ENCODE data around the gene PLCL1.
"Not testable (repeated sequence)": the region's sequence is repeated elsewhere in the genome, so short reads cannot be mapped to it uniquely, and the experiment has no call there.

The PLCL1 gene

DNA sequence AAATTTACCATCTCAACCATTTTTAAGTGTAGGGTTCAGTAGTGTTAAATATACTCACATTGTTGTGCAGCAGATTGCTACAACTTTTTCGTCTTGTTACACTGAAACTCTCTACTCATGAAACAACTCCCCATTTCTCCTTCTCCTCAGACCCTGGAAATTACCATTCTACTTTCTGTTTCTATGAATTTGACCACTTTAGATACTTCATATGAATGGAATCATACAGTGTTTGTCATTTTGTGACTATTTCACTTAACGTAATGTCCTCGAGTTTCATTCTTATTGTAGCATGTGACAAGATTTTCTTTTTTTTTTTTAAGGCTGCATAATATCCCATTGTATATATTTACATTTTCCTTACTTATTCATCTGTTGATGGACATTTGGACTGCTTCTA is 203.8 kb downstream of the PLCL1 start:
- DNase-seq: peak; percentile 12

DNA sequence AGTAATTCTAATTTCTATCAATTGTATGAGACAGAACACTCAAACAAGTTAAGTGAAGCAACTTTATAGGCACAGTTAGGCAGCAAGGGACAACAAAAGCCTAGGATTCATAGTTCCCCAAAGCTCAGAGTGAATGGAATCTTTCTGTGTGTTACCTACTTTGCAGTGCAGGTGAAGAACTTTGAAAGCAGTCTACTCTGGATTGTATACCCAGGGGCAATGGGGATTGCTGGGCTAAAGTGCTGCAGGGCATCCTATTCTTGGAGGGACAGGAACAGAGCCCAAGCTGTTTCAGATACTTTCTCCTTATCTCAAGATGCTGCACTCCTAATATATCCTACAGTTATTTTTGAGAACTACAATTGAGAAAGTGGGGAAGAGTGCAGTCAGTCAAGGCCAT is 207.6 kb downstream of the PLCL1 start:
- DNase-seq: no peak

DNA sequence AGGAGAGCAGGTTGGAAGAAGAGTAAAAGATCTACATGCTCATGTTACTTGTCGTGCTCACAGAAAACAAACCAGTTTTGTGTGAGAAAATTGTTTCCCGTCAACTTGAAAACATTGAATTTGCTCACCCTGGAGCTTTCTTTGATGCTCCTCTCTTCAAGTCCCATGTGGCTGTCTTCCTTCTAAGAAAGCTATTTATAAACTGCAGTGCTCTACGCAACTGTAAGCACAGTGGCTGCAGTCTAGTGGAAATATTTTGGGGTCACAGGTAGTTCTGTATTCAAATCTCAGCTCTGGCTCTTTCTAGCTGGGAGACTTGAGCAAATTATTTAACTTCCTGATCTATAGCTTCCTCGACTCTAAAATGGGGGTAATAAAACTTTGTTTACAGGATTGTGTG is 211.8 kb downstream of the PLCL1 start:
- no peak for DNase-seq

DNA sequence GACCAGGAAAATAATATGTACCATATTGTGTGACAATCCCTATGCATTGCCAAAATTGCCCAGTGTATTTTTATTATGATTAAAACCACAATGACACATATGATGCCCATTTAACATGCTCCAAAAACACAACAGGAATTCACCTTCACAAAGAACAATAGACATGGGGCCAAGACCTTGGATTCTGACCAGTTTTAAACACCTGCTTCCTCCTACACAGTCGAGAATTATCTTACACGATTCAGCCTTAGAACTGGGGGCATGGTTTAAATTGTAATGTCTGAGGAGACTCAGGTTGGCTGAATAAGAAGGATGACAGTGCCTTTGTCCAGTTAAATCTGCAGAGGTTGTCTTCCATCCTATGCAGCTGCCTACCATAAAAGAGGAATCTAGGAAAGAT is 212.7 kb downstream of the PLCL1 start:
- no peak for DNase-seq

DNA sequence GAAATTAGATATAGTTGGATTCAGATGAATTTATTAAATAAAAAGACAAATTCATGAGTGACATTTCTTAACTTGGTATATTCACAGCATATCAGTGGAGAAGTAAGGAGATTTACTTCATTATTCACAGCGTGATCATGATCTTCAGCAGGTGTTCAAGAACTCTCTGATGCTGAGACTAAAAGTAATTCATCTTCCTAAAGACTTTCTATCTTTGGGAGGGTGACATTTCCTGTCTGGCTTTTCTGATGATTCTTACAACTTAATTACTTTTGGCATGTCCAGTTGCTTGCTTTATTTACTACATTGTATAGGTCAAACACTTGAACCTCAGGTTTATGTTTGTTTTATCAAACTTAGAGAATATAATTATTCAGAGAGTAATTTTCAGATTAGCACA is 224.6 kb downstream of the PLCL1 start:
- DNase-seq: no peak

DNA sequence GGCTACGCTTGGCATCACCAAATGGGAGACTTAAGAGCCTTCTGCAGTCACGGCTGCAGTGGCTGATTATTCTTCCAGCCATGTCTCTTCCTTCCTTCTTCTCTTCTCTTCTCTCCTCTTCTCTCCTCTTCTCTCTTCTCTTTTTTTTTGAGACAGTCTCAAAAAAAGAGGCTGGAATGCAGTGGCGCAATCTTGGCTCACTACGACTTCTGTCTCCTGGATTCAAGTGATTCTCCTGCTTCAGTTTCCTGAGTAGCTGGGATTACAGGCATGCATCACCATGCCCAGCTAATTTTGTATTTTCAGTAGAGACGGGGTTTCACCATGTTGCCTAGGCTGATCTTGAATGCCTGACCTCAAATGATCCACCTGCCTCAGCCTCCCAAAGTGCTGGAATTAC is 225.2 kb downstream of the PLCL1 start:
- DNase-seq: not testable (repeated sequence)

DNA sequence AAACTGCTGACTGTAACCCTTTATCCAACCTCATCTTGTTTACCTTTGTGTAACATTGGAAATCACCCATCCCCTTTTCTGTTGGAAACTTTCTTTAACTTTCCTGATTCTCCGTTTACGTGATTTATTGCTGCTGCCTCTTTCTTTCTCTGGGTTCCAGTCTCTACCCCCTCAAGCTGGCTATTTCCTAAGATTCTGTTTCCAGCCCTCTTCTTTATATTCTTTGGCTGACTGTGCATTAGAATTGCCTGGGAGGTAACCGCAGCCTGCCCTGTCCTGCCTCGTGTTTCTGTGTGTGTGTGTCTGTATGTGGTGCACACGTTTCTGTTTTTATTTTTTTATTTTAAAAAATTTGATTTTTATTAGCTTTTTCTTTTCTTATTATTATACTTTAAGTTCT is 229.2 kb downstream of the PLCL1 start:
- DNase-seq: no peak

DNA sequence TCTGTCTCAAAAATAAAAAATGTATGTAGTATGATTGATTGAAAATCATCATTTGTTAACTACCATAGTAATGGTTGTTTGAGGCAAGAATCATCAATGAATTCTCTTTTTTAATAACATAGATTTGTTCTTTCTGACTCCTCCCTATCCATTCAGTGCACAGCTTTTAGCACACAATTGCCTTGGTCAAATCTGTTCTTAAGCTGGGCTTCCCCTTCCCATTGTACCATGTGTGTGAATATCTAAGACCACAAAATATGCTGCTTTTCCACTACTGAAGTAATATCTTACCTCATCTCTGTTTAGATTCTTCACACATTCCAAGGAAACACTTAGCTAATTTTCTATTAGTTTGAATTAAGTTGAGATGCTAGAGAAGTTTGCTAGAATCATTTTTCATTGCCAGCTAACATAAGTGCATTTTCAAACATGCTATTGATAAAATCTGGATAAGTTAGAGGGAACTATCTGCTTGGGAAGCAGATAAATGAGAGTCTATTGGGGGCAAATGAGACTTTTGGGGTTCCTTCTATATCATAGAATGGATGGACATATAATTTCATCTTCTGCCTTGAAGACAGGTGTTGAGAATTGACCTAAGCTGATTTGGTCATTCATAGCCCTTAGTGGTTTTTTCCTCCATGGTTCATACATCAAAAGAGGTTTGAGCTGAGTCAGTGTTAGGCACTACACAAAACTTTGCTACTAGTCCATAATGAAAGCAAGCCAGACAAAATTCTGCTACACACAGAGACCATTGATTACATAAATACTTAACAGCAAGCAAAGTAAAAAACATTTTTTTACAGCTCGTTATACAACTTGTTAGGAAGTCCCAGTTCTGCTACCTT is 231.9 kb downstream of the PLCL1 start:
- no peak for DNase-seq

DNA sequence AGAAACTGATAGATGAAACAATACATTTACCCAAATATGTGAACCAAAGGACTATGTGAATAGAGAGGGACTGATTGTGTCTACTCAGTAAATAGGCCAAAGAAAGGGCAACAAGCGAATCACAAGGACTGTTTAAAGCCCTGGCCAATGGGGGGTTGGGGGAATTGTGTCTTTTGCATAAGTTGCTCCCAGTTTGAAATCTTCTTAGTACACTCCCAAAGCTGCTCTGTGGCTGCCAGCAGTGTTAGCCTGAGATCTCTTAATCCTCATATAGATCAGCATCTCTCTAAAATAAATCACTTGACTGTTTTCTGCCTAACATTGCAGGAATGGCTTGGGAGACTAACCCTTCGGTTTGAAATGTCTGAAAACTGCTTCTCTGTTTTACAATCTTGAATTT is 236.4 kb downstream of the PLCL1 start:
- DNase-seq: no peak

DNA sequence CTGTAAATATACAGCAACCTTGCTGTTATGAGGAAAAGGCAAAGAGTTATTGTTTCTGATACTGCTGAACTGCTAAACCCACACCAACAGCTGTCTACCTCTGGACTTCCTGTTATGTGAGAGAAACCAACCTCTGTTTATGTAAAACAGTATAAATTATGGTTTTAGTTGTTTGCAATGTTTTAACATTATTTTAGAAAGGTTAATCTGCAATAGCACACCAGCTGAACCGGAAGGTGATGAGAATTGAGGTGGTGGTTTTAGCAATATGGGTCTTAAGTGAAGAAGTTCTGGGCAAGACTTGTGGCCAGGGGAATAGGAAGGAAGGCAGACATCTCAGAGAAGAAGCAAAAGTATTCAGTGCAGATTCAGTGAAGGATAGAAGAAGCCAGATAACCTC is 237.8 kb downstream of the PLCL1 start:
- DNase-seq: no peak

DNA sequence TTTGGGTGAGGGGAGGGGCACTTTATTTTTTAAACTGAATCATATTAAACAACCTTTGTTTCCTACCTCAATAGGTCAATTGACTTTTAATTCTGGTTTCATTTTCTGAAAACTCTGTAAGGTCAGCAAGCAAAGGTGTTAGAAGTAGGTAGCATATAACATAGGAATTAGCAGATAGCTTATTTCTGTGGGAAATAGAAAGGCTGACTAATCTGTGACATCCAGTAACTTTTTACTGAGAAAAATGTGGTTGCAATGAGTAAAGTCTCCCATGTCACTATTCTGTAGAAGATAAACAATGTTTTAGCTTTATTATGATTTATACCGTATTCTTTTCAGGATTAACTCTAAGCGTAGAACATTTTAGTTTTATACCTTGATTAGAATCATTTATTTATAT is 240.4 kb downstream of the PLCL1 start:
- DNase-seq: no peak

DNA sequence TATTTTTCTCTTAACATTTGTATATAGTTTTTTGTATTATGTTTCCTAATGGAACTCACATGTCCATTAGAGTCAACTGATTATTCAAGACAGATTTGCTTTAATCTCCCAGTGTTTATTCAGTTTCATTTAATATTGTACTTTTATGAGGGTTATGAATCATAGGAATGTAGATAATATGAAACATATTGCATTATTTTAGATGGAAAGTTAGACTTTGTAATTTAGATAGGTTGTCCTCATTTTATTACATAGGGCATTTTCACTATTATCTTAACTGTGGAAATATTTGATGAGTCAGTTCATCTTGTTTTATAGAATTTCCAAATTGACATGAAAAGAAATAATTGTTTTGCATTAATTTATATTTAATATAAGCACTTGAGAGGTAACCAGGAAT is 240.8 kb downstream of the PLCL1 start:
- DNase-seq: no peak

DNA sequence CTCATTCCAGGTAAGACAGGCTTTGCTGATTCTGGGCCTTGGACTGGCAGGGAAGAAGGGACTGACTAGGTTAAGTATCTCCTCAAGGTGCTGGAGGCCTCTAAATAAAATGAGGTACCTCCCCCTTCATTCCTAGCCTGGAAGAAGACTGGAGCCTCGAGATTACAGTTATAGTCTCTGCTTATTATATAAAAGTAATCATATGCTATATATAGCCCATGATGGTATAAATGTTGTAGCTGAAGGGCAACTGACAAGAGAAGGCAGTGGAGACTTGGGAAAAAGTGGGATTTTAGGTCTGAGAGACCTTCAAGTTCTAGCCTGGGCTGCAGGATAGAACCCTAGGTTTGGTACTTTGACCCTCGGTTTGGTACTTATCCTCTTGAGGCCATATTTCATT is 248.3 kb downstream of the PLCL1 start:
- no peak for DNase-seq

DNA sequence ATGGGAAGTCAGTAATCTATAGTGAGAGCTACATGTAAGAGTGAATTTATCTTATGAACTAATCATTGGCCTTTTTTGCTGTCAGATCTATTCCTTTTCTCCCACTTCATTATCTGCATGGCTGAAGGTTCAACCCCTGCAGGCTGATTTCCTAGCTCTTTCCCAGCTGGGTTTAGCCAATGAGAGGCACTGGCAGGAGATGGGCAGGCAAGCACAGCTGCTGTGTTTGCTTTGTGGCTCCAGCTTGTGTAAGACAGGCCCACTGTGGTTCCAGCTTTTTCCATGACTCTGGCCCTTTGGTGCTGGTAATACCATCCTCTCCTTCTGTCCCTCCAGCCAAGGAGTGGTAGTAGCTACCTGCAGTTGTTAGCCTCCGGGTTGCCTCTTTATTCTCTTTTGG is 248.8 kb downstream of the PLCL1 start:
- no peak for DNase-seq

DNA sequence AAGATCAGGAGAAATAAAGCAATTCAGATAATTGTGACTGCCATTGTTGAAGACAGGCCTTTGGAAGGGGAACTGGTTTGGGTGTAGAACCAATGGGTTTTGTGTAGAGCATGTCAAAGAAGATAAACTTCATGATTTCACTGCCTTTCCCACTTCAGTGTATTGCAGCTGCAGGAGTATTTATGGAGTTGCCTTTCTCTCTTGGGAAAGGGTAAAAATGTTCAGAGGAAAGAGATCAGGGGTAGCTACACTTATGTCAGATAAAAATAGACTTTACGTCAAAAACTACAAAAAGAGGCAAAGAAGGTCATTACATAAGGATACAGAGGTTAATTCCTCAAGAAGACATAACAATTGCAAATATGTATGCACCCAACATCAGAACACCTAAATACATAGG is 249.4 kb downstream of the PLCL1 start:
- no peak for DNase-seq

DNA sequence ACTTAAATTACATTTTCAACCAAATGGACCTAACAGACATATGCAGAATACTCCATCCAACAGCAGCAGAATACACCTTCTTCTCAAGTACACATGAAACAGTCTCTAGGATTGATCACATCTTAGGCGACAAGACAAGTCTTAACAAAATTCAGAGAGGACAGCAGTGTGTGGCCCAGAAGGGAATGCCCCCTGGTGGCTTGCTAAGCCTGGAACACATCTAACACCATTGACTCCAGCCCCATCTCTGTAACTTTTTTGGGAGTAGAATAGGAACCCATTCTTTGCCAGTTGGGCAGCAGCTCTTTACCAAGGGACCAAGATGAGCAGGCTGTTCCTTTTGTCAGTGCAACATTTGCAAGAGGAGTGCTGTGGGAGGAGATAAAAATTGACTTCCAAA is 249.9 kb downstream of the PLCL1 start:
- DNase-seq: no peak

DNA sequence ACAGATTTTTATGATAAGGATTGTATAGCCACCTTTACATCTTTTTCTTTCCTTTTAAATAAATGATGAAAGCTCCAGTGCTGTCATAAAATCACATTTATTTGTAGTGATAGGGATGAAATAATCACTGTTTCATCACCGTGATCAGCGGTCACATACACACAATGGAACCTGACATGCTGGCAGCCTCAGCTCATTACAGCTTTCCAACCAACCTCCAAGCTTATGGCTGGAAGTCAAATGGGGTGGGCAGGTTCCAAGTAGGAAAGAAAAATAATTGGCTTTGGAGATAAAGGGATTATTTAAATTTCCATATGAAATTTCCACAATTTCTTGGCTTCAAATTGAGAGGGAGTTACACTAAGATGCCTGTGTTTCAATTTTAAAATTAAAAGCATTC is 251.3 kb downstream of the PLCL1 start:
- no peak for DNase-seq

DNA sequence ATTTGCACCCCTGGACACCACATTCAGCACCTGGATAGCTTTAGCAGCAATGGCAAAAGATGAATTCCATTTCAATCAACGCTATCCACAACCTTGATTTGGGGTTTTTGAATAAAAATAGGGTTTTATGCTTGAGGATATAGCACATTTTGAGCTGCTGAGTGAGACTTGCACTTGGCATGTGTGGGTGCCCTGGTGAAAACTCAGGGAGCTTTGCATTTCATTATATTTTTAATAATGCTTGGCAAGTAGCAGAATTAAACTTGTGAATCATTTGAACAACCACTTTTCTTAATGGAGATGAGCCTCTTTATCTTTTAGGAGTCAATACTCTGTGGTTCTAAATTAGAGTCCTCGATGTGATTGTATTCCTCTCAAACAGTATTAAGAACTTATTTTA is 252.4 kb downstream of the PLCL1 start:
- no peak for DNase-seq

DNA sequence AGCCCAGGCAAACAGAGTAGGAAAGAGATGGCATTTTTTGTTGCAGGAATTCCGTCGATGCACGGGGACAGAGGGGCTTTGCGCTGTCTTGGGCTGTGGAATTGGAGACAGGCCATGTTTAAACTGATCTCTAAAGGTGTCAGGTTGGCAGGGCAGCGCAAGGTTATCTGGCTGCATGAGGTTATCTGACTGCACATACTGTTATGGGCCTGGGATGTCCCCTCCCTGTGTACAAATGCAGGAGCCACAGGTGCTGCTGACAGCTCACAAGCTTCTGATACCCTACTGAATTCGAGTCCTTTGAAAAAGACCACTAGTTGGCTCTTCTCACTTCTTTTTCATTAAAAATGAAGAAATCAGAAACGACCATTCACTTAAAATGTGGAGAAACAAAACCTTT is 255.4 kb downstream of the PLCL1 start:
- DNase-seq: no peak

DNA sequence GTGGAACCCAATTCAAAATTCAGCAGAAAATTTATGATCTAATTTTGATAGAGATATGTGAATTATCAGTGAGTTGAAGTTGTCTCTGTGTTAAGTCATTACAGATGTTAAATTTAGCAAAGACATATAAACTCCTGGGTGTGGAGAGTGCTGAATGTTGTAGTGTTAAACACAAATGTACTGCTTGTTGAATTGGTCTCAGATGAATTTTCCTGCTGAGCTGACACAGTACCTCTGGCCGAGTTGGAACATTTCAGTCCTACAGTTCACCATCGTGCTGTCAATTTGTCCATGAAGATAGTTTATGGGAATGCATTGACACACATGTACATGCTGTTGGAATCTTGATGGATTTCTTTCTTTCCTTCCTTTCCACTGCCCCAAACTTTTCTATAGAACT is 255.9 kb downstream of the PLCL1 start:
- DNase-seq: no peak

DNA sequence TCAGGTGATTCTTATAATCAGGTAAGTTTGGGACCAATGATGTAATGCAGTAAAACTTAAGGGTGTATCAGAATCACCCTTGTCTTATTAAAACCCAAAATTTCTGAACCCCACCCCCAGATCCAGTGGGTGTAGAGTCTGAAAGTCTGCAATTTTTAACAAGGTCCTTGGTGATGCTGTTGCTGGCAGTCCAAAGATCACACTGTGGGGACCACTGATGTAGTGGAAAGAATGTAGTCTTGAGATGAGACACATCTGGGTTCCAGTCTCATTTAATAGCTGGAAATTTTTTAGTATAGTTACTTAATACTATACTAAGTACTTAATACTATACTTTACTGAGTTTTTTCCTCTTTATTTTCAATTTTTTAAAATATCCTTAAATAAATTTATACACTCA is 258.4 kb downstream of the PLCL1 start:
- DNase-seq: no peak

DNA sequence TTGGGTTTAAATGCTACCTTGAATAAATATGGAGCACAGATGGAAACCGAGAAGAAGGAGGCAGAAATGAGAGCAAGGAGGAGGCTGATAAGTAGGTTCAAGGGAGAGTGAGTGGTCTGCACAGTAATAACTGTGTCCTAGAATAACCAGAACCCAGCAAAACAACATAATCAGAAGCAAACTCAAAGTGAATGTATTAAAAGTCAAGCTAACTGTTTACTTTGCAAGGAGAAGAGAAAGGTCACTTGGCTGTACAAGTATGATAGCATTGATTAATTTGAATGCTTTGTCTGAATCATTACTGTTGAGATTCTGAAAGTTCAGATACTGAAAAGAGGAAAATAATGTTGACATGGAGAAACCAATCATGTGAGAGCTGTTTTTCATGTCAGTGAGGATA is 258.8 kb downstream of the PLCL1 start:
- no peak for DNase-seq

DNA sequence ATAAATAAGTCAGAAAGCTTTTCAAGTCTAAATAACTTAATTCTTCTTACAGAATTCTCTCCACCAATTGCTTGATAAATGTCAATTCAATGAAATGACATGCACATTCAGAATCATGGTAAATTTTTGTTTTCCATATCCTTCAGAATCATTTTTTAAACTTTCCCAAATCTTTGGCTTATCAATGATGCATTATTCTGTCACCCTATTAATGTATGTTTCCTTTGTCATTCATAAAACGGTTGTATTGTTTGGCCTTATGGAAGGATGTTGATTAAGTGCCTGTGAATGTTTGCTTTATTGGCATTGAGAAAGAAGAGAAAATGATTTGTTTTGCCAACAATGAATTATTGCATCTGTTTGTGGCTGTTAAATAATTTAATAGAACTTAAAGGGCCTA is 260.9 kb downstream of the PLCL1 start:
- DNase-seq: no peak

DNA sequence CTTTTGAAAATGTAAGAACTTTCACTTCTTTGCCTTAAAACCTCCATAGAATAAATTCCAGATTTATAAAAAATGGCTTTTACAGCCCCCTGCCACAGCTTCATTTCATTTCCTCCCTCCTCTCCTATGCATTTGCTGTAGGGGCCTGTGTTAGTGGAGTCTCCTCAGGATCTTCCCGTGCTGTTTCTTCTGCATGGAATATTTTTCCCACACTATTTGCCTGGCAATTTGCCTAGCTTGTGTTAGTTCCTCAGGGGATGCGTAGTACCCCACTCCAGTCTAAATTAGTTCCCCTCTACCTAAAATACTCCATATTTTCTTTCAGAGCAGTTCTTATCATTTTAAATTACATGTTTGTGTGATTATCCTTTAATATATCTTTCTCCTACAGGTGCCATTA is 262.2 kb downstream of the PLCL1 start:
- no peak for DNase-seq

DNA sequence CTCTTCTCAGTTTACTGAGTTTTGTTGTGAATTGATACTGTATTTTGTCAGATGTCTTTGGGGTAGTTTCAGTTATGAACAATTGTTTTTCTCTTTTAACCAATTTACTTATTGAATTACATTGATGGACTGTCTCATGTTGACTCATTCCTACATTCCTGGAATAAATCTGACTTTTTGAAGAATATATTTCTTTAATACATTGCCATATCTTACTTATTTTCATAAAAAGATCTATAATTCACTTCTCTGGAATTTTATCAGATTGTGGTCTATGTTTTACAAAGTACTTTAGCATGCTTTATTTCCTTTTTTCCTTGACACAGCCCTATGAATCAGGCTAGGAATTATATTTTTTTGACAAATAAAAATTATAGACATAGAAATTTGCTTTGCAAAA is 268.3 kb downstream of the PLCL1 start:
- DNase-seq: no peak

DNA sequence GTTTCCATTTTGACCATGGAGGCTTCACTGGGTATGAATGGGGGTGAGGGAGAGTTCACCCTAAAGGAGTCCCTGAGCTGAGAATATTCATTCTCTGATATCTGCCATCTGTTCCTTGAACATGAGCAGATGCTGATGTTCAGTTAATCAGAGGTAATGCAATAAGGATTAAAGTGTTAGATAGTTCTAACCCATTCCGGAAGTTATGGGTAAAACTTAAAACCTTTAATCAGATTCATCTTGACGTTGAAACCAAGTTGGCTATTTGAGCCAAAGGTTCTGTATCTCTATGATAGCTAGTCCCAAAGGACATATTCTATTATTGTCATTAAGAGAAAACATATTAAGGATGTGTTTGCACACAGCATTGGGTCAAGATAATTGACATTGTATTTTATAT is 268.9 kb downstream of the PLCL1 start:
- DNase-seq: no peak
